Stimulated activated CD4-positive, alpha-beta T cell treated with anti-CD3 and anti-CD28 coated beads, Interleukin-4, amount 100 ng/mL, for 24 hours (primary cell): Measurements from ENCODE around the gene EFCAB7.

Source experiments
- DNase-seq: peaks from one replicate; pipeline ENCODE4 v3.0.0-alpha.2; 2020

Gene EFCAB7, protein sequence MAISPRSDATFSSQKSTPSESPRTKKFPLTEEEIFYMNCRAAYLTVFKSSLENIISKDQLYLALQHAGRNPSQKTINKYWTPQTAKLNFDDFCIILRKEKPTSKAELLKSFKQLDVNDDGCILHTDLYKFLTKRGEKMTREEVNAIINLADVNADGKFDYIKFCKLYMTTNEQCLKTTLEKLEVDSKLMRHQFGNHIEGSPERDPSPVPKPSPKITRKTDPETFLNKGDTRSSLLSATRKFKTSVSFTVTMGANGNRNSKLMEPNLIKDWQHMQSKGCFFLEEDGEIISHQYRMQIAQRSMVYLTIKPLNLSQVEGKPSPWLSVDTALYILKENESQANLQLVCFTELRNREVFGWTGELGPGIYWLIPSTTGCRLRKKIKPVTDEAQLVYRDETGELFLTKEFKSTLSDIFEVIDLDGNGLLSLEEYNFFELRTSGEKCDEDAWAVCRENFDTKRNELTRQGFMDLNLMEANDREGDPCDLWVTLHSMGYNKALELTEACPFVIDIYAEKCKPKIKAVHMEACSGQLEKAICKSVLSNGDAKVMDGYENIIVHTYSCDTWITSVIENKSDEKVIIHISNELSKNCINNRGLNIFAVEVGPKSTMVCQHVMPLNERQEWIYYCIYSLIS

GRCh38 chr1:63522891-63523728, at the start of gene EFCAB7, which contains the start of gene ITGB3BP:
TSS of gene EFCAB7 (plus strand) at chr1:63523525. CDS start at chr1:63525573, 2,048 bp downstream.
TSS of gene ITGB3BP (minus strand) at chr1:63523225. CDS start at chr1:63523133, 92 bp downstream.
- peak; percentile 83 for DNase-seq

- no peak for DNase-seq
These were observed 47.6 kb upstream of the EFCAB7 start for GRCh38 chr1:63475761-63476160.

DNA sequence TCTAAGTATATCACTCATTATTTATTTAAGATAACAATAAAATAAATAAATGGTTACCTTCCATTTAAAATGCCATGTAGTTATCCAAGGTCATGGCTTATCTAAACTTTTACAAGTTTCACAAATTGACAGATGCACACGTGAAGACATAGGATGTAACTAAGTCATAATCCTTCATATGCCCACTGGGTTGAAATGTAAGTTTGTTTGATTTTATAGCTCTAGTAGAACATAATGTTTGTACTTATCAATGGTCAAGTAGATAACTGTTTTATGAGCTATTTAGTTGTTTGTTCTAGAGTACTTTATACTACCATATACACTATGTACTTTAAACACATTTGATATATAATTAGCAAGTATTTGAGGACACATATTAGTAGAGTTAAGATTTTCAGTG, 43.3 kb upstream of the EFCAB7 start:
- no peak for DNase-seq

- DNase-seq = no peak
These were observed 36.7 kb upstream of the EFCAB7 start for GRCh38 chr1:63486629-63487028.

GRCh38 chr1:63487336-63488065, 35.8 kb upstream of the EFCAB7 start:
- DNase-seq = no peak

DNA sequence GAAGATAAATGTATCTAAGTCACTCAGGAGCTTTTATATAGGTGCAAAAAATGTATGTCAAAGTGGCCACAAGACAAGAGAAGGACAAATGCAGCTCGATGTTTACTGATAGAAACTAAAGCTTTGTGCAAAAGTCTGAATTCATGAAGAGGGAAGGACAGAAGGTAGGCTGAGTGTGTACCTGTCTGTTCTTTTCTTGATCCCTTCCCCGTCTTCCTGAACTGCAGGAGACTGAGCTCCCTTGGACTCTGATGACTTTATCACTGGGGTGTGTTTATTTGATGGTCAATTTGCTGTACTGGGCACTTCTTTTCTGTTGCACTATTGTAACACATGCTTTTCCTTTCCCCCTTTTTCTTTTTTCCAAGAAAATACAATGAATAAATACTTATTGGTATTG, 25.7 kb upstream of the EFCAB7 start:
- no peak for DNase-seq

DNA sequence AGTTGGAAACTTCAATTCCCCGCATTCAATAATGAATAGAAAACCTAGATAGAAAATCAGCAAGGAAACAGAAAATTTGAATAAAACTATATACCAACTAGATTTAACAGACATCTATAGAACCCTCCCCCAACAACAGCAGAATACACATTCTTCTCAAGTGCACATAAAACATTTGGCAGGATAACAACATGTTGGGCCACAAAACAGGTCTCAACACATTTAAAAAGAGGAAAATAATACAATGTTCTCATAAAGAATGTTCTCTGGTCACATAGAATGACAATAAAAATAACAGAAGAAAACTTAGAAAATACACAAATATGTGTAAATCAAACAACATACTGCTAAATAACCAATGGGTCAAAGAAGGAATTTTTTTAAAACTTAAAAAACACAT, 25.2 kb upstream of the EFCAB7 start:
- no peak for DNase-seq

- DNase-seq = no peak
These were observed 22.1 kb upstream of the EFCAB7 start for GRCh38 chr1:63501256-63501655.

DNA sequence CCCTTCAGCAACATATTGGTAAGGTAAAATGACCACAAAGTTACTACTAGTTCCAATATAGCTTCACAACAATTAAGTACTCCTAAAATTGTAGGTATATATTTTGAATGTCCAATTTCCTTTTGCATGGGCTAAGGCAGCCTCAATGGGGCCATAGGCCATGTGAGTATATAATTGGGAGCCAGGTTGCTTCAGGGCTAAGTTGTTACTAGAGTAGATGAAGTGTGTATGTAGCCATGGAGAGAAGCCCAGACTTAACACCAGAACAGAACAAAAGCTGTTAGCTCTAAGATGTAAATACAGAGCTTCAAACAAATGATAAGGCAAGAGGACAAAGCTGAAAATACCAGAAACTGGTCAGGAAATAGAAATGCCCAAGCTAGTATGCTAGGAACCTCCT, 16.5 kb upstream of the EFCAB7 start:
- no peak for DNase-seq

DNA sequence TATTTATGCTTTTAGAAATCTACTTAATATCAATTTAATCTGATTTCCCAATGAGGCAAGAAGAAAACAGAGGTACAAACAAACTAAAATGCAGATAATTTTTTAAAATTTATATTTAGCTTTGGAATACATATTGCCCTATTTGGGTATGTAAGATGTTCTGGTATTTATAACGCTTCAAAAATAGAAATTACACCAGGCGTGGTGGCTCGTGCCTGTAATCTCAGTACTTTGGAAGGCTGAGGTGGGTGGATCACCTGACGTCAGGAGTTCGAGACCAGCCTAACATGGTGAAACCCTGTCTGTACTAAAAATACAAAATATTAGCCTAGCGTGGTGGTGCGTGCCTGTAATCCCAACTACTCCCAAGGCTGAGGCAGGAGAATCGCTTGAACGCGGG, 13.6 kb upstream of the EFCAB7 start:
- DNase-seq = no peak

DNA sequence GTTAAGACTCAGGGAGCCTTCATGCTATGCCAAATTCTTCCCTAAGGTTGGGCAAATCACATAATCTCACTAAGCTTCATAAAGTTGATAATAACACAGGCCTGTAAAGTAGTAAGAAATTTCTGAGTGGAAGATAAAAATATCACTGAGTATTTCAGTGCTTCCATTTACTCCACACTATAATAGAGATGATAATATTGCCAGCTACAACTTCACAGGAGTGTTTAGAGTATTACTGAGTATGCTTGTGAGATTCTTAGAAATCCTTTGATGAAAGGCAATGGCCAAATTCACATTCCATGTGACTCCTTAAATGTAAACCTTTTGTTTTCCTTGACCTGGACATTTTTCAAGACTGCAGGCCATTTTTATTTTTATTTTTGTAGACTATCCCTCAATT, 10.7 kb upstream of the EFCAB7 start:
- no peak for DNase-seq

DNA sequence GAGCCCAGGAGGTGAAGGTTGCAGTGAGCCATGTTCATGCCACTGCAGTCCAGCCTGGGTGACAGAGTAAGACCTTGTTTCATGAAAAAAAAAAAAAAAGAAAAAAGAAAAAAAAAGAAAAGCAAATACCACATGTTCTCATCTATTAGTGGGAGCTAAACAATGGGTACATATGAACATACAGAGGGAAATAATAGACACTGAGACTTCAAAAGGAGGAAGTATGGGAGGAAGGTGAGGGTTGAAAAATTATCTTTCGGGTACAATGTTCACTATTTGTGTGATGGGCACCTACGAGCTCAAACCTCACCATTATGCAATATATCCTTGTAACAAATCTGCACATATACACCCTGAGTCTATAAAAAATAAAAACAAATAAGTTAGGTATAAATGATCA, 6.7 kb upstream of the EFCAB7 start:
- DNase-seq = no peak

GRCh38 chr1:63523738-63524137, 413 bp downstream of the EFCAB7 start:
- DNase-seq = no peak

- DNase-seq = no peak
These were observed 876 bp downstream of the EFCAB7 start for GRCh38 chr1:63524201-63524600.

GRCh38 chr1:63532727-63533126, 9.4 kb downstream of the EFCAB7 start:
- no peak for DNase-seq

DNA sequence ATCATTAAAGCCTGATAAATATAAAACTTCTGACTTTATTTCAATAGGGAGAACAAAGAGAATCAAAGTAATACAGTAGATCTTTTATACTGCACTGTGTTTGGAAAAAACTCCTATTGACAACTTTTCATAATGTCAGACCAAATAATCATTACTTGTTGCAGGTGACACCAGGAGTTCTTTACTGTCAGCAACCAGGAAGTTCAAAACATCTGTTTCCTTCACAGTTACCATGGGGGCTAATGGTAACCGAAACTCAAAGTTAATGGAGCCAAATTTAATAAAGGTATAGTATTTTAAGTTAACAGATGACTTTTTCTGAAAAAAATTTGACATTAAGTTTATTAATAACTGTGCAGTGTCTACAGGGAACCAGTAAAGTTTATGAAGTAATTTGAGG, 10.6 kb downstream of the EFCAB7 start:
- no peak for DNase-seq

- no peak for DNase-seq
These were observed 11.1 kb downstream of the EFCAB7 start for GRCh38 chr1:63534406-63534805.

GRCh38 chr1:63537006-63537405, 13.7 kb downstream of the EFCAB7 start:
- DNase-seq = no peak

GRCh38 chr1:63537940-63538339, 14.6 kb downstream of the EFCAB7 start:
- DNase-seq = no peak

DNA sequence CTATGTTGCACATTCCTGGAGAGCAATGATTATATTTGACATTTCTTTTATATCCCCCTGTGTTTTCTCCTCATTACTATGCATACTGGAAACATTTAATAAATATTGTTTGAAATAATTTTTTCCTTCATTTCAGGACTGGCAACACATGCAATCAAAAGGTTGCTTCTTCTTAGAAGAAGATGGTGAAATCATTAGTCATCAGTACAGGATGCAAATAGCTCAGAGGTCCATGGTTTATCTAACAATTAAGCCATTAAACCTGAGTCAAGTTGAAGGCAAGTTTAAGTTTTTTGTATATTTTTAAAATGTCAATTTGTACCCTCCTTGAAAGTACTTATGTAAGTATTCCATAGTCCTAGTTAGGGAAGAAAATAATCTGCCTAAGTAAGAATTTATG, 22.5 kb downstream of the EFCAB7 start:
- DNase-seq = no peak

DNA sequence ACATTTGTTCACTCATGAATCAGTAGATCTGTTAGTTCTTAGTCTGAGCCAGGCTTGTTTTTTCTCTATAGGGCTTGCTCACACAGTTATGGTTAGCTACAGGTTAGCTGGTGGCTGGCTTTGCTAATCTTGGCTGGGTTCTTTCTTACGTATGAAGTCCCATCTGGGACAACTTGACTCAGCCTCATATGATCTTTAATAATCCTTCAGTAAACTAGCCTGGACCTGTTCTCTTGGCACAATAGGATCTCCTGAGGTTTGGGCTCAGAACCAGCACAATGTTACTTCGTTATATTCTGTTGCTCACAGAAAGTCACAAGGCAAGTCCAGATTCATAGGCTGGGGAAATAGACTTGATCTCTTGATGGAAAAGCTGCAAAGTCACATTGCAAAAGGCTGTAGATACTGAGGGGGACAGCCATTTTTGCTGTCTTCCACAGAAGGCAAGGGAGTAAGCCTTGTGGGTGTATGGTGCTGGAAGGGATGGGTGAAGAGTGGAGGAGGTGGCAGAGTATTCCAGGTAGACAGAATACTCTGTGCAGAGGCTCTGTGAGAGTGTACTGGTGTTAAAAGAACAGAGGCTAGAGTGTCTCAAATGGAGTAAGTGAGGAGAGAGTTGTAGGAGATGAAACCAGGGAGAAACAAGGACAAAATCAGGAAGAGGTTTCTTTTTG, 24.4 kb downstream of the EFCAB7 start:
- DNase-seq = no peak

DNA sequence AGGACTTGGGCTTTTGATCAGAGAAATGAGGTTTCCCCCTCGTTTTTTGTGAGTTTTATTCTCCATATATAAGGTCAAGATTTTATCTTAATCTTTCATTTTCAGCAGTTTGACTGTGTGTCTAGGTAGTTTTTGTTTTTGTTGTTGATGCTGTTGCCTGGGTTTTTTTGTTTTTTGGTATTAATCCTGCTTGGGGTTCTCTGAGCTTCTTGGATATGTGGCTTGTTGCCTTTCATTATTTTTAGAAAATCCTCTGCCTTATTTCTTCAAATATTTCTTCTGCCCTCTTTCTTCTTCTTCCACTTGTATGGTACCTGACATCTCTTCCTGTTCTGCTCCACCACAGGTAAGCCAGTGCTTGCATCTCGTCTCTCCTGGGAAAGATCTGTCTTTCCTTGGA, 25.0 kb downstream of the EFCAB7 start:
- DNase-seq = no peak
